Prostate gland (tissue), 2 donors: ENCODE measurements around the gene GSDME. TPM values are rescaled to one million over a fixed set of nuclear protein-coding genes. Genes with fewer than 3 reads are reported as not detected.

Source experiments
- DNase-seq: peaks from one replicate; pipeline ENCODE4 v3.0.0-alpha.2; 2019; ENCODE audit warnings: low spot score
- H3K27ac ChIP-seq, 2 donors: fragments of 200-600 bp; sonication (generic); 2 replicates each; pipeline ENCODE4 v1.5.1; 2017 to 2019
- H3K27me3 ChIP-seq: fragments of 200-600 bp; sonication (generic); replicated peaks from 2 replicates; pipeline ENCODE4 v1.5.1; 2019; ENCODE audit not compliant: insufficient read depth
- H3K36me3 ChIP-seq, 2 donors: fragments of 200-600 bp; sonication (generic); 1 replicate in 1 of 2; 2 replicates in 1 of 2; pipeline versions ENCODE4 v1.5.1 to v1.8.1; 2017 to 2019
- H3K4me1 ChIP-seq: fragments of 200-600 bp; sonication (generic); replicated peaks from 2 replicates; pipeline ENCODE4 v1.5.1; 2019
- H3K4me3 ChIP-seq, 2 donors: fragments of 200-600 bp; sonication (generic); 2 replicates each; pipeline ENCODE4 v1.5.1; 2017 to 2019
- H3K9me3 ChIP-seq: fragments of 200-600 bp; sonication (generic); 2 replicates; pipeline ENCODE4 v1.5.1; 2017
- CTCF ChIP-seq, 4 experiments: fragments of 200-600 bp in 2 of 4; fragments of 450-650 bp in 2 of 4; sonication (generic) in 2 of 4; IDR thresholded peaks; 1 replicate in 3 of 4; 2 replicates in 1 of 4; pipeline ENCODE4 v1.5.1; 2016 to 2019; ENCODE audit warnings: antibody characterized with exemption in 4 of 4, mild to moderate bottlenecking in 2 of 4, moderate library complexity in 2 of 4
- POLR2A ChIP-seq: fragments of 450-650 bp; IDR thresholded peaks from one replicate; pipeline ENCODE4 v1.6.1; 2016; ENCODE audit warnings: antibody characterized with exemption, mild to moderate bottlenecking
- POLR2AphosphoS5 ChIP-seq: sonication (generic); formaldehyde crosslinking; IDR thresholded peaks from one replicate; pipeline ENCODE4 v1.6.1; 2017; ENCODE audit warnings: antibody characterized with exemption
- WGBS: methylation state at CpG from one replicate; pipeline ENCODE4 v1.1.5; 2018; 5-methylcytosine and 5-hydroxymethylcytosine counted together
- intact Hi-C: fragments of 100-400 bp; cut with DNase I; formaldehyde crosslinking; loops from one replicate; pipeline ENCODE4 v1.14.2; 2022
- total RNA-seq, 2 donors: library from RNA; depleted of rRNA; stranded (reverse); fragments of >200 nt; gene quantifications; one replicate each; pipeline ENCODE4 v1.1.0, GENCODE V29; 2016

GSDME gene
- total RNA-seq, 2 donors from 2014 or later, result 4.2 to 39.3 TPM

GRCh38 chr7:24784277-24784676, 27.0 kb upstream of the GSDME start:
- 96% methylated on average over 5 of the region's 5 CpGs for WGBS
- H3K36me3 ChIP-seq, result no peaks in the 10 kb centered on the region
- no peak overlapping the region for H3K4me3 ChIP-seq
- no peak for TF ChIP-seq POLR2A
- no peak for TF ChIP-seq CTCF (IDR thresholded peaks at IDR 0.05)
- TF ChIP-seq POLR2AphosphoS5, result no peak
- no peaks in the 10 kb centered on the region for H3K9me3 ChIP-seq
- H3K27ac ChIP-seq, result no peak overlapping the region
- no peak for DNase-seq
- intact Hi-C loops, result no loop called here
- H3K27me3 ChIP-seq, result no peaks in the 10 kb centered on the region
- H3K4me1 ChIP-seq, result no peaks in the 10 kb centered on the region

- H3K36me3 ChIP-seq, result no peaks in the 10 kb centered on the region
- no peak overlapping the region for H3K27ac ChIP-seq
- TF ChIP-seq POLR2AphosphoS5, result no peak
- TF ChIP-seq CTCF (IDR thresholded peaks at IDR 0.05), result no peak
- no peak for TF ChIP-seq POLR2A
- DNase-seq, result no peak
- no peak overlapping the region for H3K4me3 ChIP-seq
- intact Hi-C loops, result no loop called here
- no peaks in the 10 kb centered on the region for H3K27me3 ChIP-seq
- 89% methylated on average over 2 of the region's 2 CpGs for WGBS
- H3K4me1 ChIP-seq, result no peaks in the 10 kb centered on the region
- no peaks in the 10 kb centered on the region for H3K9me3 ChIP-seq
These were observed 26.4 kb upstream of the GSDME start for GRCh38 chr7:24783698-24784097.

GRCh38 chr7:24781106-24781505, 23.8 kb upstream of the GSDME start:
- no peak for DNase-seq
- H3K9me3 ChIP-seq, result no peaks in the 10 kb centered on the region
- H3K4me3 ChIP-seq, result no peak overlapping the region
- H3K36me3 ChIP-seq, result no peaks in the 10 kb centered on the region
- no peaks in the 10 kb centered on the region for H3K27me3 ChIP-seq
- TF ChIP-seq CTCF (IDR thresholded peaks at IDR 0.05) (no peak), POLR2A (no peak), POLR2AphosphoS5 (no peak)
- H3K27ac ChIP-seq, result no peak overlapping the region
- intact Hi-C loops, result no loop called here
- WGBS, result 77% methylated on average over 4 of the region's 4 CpGs
- no peaks in the 10 kb centered on the region for H3K4me1 ChIP-seq

GRCh38 chr7:24779283-24779655, 22.0 kb upstream of the GSDME start:
- intact Hi-C loops, result no loop called here
- 87% methylated on average over 2 of the region's 2 CpGs for WGBS
- Histone ChIP-seq H3K27me3 (no peaks in the 10 kb centered on the region), H3K27ac (no peak overlapping the region), H3K36me3 (no peaks in the 10 kb centered on the region), H3K4me3 (no peak overlapping the region), H3K9me3 (no peaks in the 10 kb centered on the region), H3K4me1 (no peaks in the 10 kb centered on the region)
- DNase-seq, result no peak
- TF ChIP-seq POLR2A (no peak), POLR2AphosphoS5 (no peak), CTCF (IDR thresholded peaks at IDR 0.05) (no peak)

GRCh38 chr7:24778543-24779282, 21.4 kb upstream of the GSDME start:
- 88% methylated on average over 9 of the region's 9 CpGs for WGBS
- no peaks in the 10 kb centered on the region for H3K9me3 ChIP-seq
- no peak overlapping the region for H3K27ac ChIP-seq
- H3K4me3 ChIP-seq, result no peak overlapping the region
- H3K36me3 ChIP-seq, result no peaks in the 10 kb centered on the region
- H3K27me3 ChIP-seq, result no peaks in the 10 kb centered on the region
- intact Hi-C loops, result no loop called here
- H3K4me1 ChIP-seq, result no peaks in the 10 kb centered on the region
- TF ChIP-seq POLR2A, result no peak
- TF ChIP-seq POLR2AphosphoS5, result no peak
- no peak for TF ChIP-seq CTCF (IDR thresholded peaks at IDR 0.05)
- no peak for DNase-seq
